H54 (cell line): ENCODE data around the gene ZNF521.

ENCODE experiments used
- DNase-seq: peaks from one replicate; pipeline ENCODE4 v3.0.0; 2011; ENCODE audit warnings: low spot score, mixed read lengths; ENCODE audit not compliant: insufficient read length
- FAIRE-seq: peaks from 3 replicates; lab custom pipeline; 2011; peaks lifted over from hg19 to GRCh38; lab: Jason Lieb, UNC
- POLR2A ChIP-seq: IDR thresholded peaks from 2 replicates; pipeline ENCODE4 v1.6.1; 2011; ENCODE audit warnings: low read depth, mild to moderate bottlenecking, low read length

ZNF521 gene

GRCh38 chr18:25097569-25098056 is 254.4 kb downstream of the ZNF521 start:
- no peak for TF ChIP-seq POLR2A
- no peak for DNase-seq
- FAIRE-seq = no peak

GRCh38 chr18:25097057-25097456 is 254.9 kb downstream of the ZNF521 start:
- no peak for TF ChIP-seq POLR2A
- DNase-seq (no peak), FAIRE-seq (no peak)

- no peak for DNase-seq
- no peak for FAIRE-seq
- no peak for TF ChIP-seq POLR2A
These were observed 258.8 kb downstream of the ZNF521 start for GRCh38 chr18:25093141-25093540.

- no peak for TF ChIP-seq POLR2A
- DNase-seq (no peak), FAIRE-seq (no peak)
These were observed 262.5 kb downstream of the ZNF521 start for GRCh38 chr18:25089470-25089869.

- no peak for TF ChIP-seq POLR2A
- no peak for FAIRE-seq
- no peak for DNase-seq
These were observed 265.1 kb downstream of the ZNF521 start for GRCh38 chr18:25086876-25087275.

- FAIRE-seq (no peak), DNase-seq (no peak)
- no peak for TF ChIP-seq POLR2A
These were observed 271.0 kb downstream of the ZNF521 start for GRCh38 chr18:25081001-25081400.

- no peak for DNase-seq
- no peak for FAIRE-seq
These were observed 271.8 kb downstream of the ZNF521 start for GRCh38 chr18:25080211-25080610.

GRCh38 chr18:25077944-25078723 is 273.8 kb downstream of the ZNF521 start:
- DNase-seq (no peak), FAIRE-seq (no peak)
- no peak for TF ChIP-seq POLR2A

More at GRCh38 chr18:25080211-25080610, 271.8 kb downstream of the ZNF521 start:
- TF ChIP-seq POLR2A = no peak

GRCh38 chr18:25077038-25077943 is 274.7 kb downstream of the ZNF521 start:
- DNase-seq (no peak), FAIRE-seq (no peak)
- no peak for TF ChIP-seq POLR2A

GRCh38 chr18:25075783-25076182 is 276.2 kb downstream of the ZNF521 start:
- TF ChIP-seq POLR2A = no peak
- no peak for DNase-seq
- FAIRE-seq = no peak

- no peak for TF ChIP-seq POLR2A
- DNase-seq (no peak), FAIRE-seq (no peak)
These were observed 276.6 kb downstream of the ZNF521 start for GRCh38 chr18:25075331-25075730.

GRCh38 chr18:25074925-25075324 is 277.0 kb downstream of the ZNF521 start:
- no peak for DNase-seq
- TF ChIP-seq POLR2A = no peak
- no peak for FAIRE-seq

GRCh38 chr18:25072205-25072604 is 279.8 kb downstream of the ZNF521 start:
- TF ChIP-seq POLR2A = no peak
- FAIRE-seq = no peak
- no peak for DNase-seq

GRCh38 chr18:25067275-25068025 is 284.5 kb downstream of the ZNF521 start:
- no peak for TF ChIP-seq POLR2A
- DNase-seq (no peak), FAIRE-seq (no peak)
